ENCODE data around the gene DMXL2. TPM values are rescaled to one million over a fixed set of nuclear protein-coding genes. Genes with fewer than 3 reads are reported as not detected.
A peak's percentile ranks its signal among the peaks of the same experiment; 100 is the strongest.
"Not testable (repeated sequence)": the region's sequence is repeated elsewhere in the genome, so short reads cannot be mapped to it uniquely, and the experiment has no call there.

DMXL2 gene
- total and polyA plus RNA-seq, 2 donors = 18.9 to 34.8 TPM

- 96% methylated on average over 1 of the region's 1 CpG for WGBS
- no peak overlapping the region for H3K27ac ChIP-seq (ENCODE audit: low read depth in 1 of 2, low read length in 1 of 2)
Measured at GRCh38 chr15:51575775-51576174, 46.8 kb downstream of the DMXL2 start.

GRCh38 chr15:51573352-51573751 lies 49.2 kb downstream of the DMXL2 start:
- not testable (repeated sequence) for H3K4me3 ChIP-seq (ENCODE audit: low read length in 2 of 2); H3K4me1 ChIP-seq (ENCODE audit: control insufficient read depth in 2 of 2, insufficient read depth in 2 of 2, low read length in 2 of 2); DNase-seq (ENCODE audit: low read depth in 6 of 9, low spot score in 9 of 9); H3K27ac ChIP-seq (ENCODE audit: low read depth in 1 of 2, low read length in 1 of 2); H3K36me3 ChIP-seq (ENCODE audit: control insufficient read depth in 2 of 2, insufficient read depth in 2 of 2, low read length in 1 of 2); H3K9me3 ChIP-seq (ENCODE audit: control insufficient read depth in 2 of 2, insufficient read depth in 1 of 2, low read length in 1 of 2); H3K27me3 ChIP-seq (ENCODE audit: control insufficient read depth in 2 of 2, insufficient read depth in 1 of 2, low read length in 1 of 2)
- 94% methylated on average over 2 of the region's 2 CpGs for WGBS

More at GRCh38 chr15:51575775-51576174, 46.8 kb downstream of the DMXL2 start:
- no peak for DNase-seq (ENCODE audit: low read depth in 6 of 9, low spot score in 9 of 9)
- Histone ChIP-seq H3K27me3 (ENCODE audit: control insufficient read depth in 2 of 2, insufficient read depth in 1 of 2, low read length in 1 of 2) (no peaks in the 10 kb centered on the region), H3K9me3 (ENCODE audit: control insufficient read depth in 2 of 2, insufficient read depth in 1 of 2, low read length in 1 of 2) (no peaks in the 10 kb centered on the region), H3K36me3 (ENCODE audit: control insufficient read depth in 2 of 2, insufficient read depth in 2 of 2, low read length in 1 of 2) (no peaks in the 10 kb centered on the region), H3K4me1 (ENCODE audit: control insufficient read depth in 2 of 2, insufficient read depth in 2 of 2, low read length in 2 of 2) (no peaks in the 10 kb centered on the region), H3K4me3 (ENCODE audit: low read length in 2 of 2) (no peak overlapping the region)

GRCh38 chr15:51568939-51569784 lies 53.4 kb downstream of the DMXL2 start:
- H3K27ac ChIP-seq (ENCODE audit: low read depth in 1 of 2, low read length in 1 of 2); DNase-seq (ENCODE audit: low read depth in 6 of 9, low spot score in 9 of 9); H3K27me3 ChIP-seq (ENCODE audit: control insufficient read depth in 2 of 2, insufficient read depth in 1 of 2, low read length in 1 of 2); H3K9me3 ChIP-seq (ENCODE audit: control insufficient read depth in 2 of 2, insufficient read depth in 1 of 2, low read length in 1 of 2); H3K4me1 ChIP-seq (ENCODE audit: control insufficient read depth in 2 of 2, insufficient read depth in 2 of 2, low read length in 2 of 2); H3K36me3 ChIP-seq (ENCODE audit: control insufficient read depth in 2 of 2, insufficient read depth in 2 of 2, low read length in 1 of 2); H3K4me3 ChIP-seq (ENCODE audit: low read length in 2 of 2): not testable (repeated sequence)
- 95% methylated on average over 18 of the region's 18 CpGs for WGBS

- Histone ChIP-seq H3K36me3 (ENCODE audit: control insufficient read depth in 2 of 2, insufficient read depth in 2 of 2, low read length in 1 of 2) (peaks cover 0 to 4% of the 10 kb centered on the region in 2 donors), H3K4me1 (ENCODE audit: control insufficient read depth in 2 of 2, insufficient read depth in 2 of 2, low read length in 2 of 2) (no peaks in the 10 kb centered on the region), H3K9me3 (ENCODE audit: control insufficient read depth in 2 of 2, insufficient read depth in 1 of 2, low read length in 1 of 2) (no peaks in the 10 kb centered on the region), H3K27ac (ENCODE audit: low read depth in 1 of 2, low read length in 1 of 2) (no peak overlapping the region), H3K27me3 (ENCODE audit: control insufficient read depth in 2 of 2, insufficient read depth in 1 of 2, low read length in 1 of 2) (no peaks in the 10 kb centered on the region), H3K4me3 (ENCODE audit: low read length in 2 of 2) (no peak overlapping the region)
- no peak for DNase-seq (ENCODE audit: low read depth in 6 of 9, low spot score in 9 of 9)
- WGBS = 96% methylated on average over 5 of the region's 5 CpGs
Measured at GRCh38 chr15:51561271-51561670, 61.3 kb downstream of the DMXL2 start.

- H3K4me1 ChIP-seq (ENCODE audit: control insufficient read depth in 2 of 2, insufficient read depth in 2 of 2, low read length in 2 of 2) = no peaks in the 10 kb centered on the region
- no peak overlapping the region for H3K4me3 ChIP-seq (ENCODE audit: low read length in 2 of 2)
- DNase-seq (ENCODE audit: low read depth in 6 of 9, low spot score in 9 of 9) = no peak
- no peaks in the 10 kb centered on the region for H3K27me3 ChIP-seq (ENCODE audit: control insufficient read depth in 2 of 2, insufficient read depth in 1 of 2, low read length in 1 of 2)
- peaks cover 0 to 4% of the 10 kb centered on the region in 2 donors for H3K36me3 ChIP-seq (ENCODE audit: control insufficient read depth in 2 of 2, insufficient read depth in 2 of 2, low read length in 1 of 2)
- H3K27ac ChIP-seq (ENCODE audit: low read depth in 1 of 2, low read length in 1 of 2) = no peak overlapping the region
- 97% methylated on average over 3 of the region's 3 CpGs for WGBS
- H3K9me3 ChIP-seq (ENCODE audit: control insufficient read depth in 2 of 2, insufficient read depth in 1 of 2, low read length in 1 of 2) = no peaks in the 10 kb centered on the region
Measured at GRCh38 chr15:51558876-51559275, 63.7 kb downstream of the DMXL2 start.

GRCh38 chr15:51558411-51558810 lies 64.2 kb downstream of the DMXL2 start:
- H3K9me3 ChIP-seq (ENCODE audit: control insufficient read depth in 2 of 2, insufficient read depth in 1 of 2, low read length in 1 of 2) = no peaks in the 10 kb centered on the region
- H3K4me3 ChIP-seq (ENCODE audit: low read length in 2 of 2) = no peak overlapping the region
- no peak for DNase-seq (ENCODE audit: low read depth in 6 of 9, low spot score in 9 of 9)
- no peaks in the 10 kb centered on the region for H3K4me1 ChIP-seq (ENCODE audit: control insufficient read depth in 2 of 2, insufficient read depth in 2 of 2, low read length in 2 of 2)
- peaks cover 0 to 4% of the 10 kb centered on the region in 2 donors for H3K36me3 ChIP-seq (ENCODE audit: control insufficient read depth in 2 of 2, insufficient read depth in 2 of 2, low read length in 1 of 2)
- WGBS = 98% methylated on average over 3 of the region's 3 CpGs
- H3K27me3 ChIP-seq (ENCODE audit: control insufficient read depth in 2 of 2, insufficient read depth in 1 of 2, low read length in 1 of 2) = no peaks in the 10 kb centered on the region
- no peak overlapping the region for H3K27ac ChIP-seq (ENCODE audit: low read depth in 1 of 2, low read length in 1 of 2)

- no peaks in the 10 kb centered on the region for H3K4me1 ChIP-seq (ENCODE audit: control insufficient read depth in 2 of 2, insufficient read depth in 2 of 2, low read length in 2 of 2)
- no peak overlapping the region for H3K4me3 ChIP-seq (ENCODE audit: low read length in 2 of 2)
- no peak overlapping the region for H3K27ac ChIP-seq (ENCODE audit: low read depth in 1 of 2, low read length in 1 of 2)
- H3K36me3 ChIP-seq (ENCODE audit: control insufficient read depth in 2 of 2, insufficient read depth in 2 of 2, low read length in 1 of 2) = no peaks in the 10 kb centered on the region
- 72% methylated on average over 2 of the region's 2 CpGs for WGBS
- H3K9me3 ChIP-seq (ENCODE audit: control insufficient read depth in 2 of 2, insufficient read depth in 1 of 2, low read length in 1 of 2) = no peaks in the 10 kb centered on the region
- H3K27me3 ChIP-seq (ENCODE audit: control insufficient read depth in 2 of 2, insufficient read depth in 1 of 2, low read length in 1 of 2) = no peaks in the 10 kb centered on the region
- no peak for DNase-seq (ENCODE audit: low read depth in 6 of 9, low spot score in 9 of 9)
Measured at GRCh38 chr15:51550841-51551240, 71.7 kb downstream of the DMXL2 start.

GRCh38 chr15:51547656-51548055 lies 74.9 kb downstream of the DMXL2 start:
- 98% methylated on average over 2 of the region's 2 CpGs for WGBS
- H3K36me3 ChIP-seq (ENCODE audit: control insufficient read depth in 2 of 2, insufficient read depth in 2 of 2, low read length in 1 of 2) = peaks cover 0 to 4% of the 10 kb centered on the region in 2 donors
- H3K4me1 ChIP-seq (ENCODE audit: control insufficient read depth in 2 of 2, insufficient read depth in 2 of 2, low read length in 2 of 2) = no peaks in the 10 kb centered on the region
- no peak overlapping the region for H3K4me3 ChIP-seq (ENCODE audit: low read length in 2 of 2)
- no peaks in the 10 kb centered on the region for H3K9me3 ChIP-seq (ENCODE audit: control insufficient read depth in 2 of 2, insufficient read depth in 1 of 2, low read length in 1 of 2)
- H3K27ac ChIP-seq (ENCODE audit: low read depth in 1 of 2, low read length in 1 of 2) = no peak overlapping the region
- no peaks in the 10 kb centered on the region for H3K27me3 ChIP-seq (ENCODE audit: control insufficient read depth in 2 of 2, insufficient read depth in 1 of 2, low read length in 1 of 2)
- DNase-seq (ENCODE audit: low read depth in 6 of 9, low spot score in 9 of 9) = no peak

GRCh38 chr15:51536965-51537574 lies 85.5 kb downstream of the DMXL2 start:
- peak in 2 of 9 donors; percentile 0 to 2 for DNase-seq (ENCODE audit: low read depth in 6 of 9, low spot score in 9 of 9)

More at GRCh38 chr15:51536965-51537574, 85.5 kb downstream of the DMXL2 start:
- Histone ChIP-seq H3K4me1 (ENCODE audit: control insufficient read depth in 2 of 2, insufficient read depth in 2 of 2, low read length in 2 of 2) (no peaks in the 10 kb centered on the region), H3K36me3 (ENCODE audit: control insufficient read depth in 2 of 2, insufficient read depth in 2 of 2, low read length in 1 of 2) (no peaks in the 10 kb centered on the region), H3K27me3 (ENCODE audit: control insufficient read depth in 2 of 2, insufficient read depth in 1 of 2, low read length in 1 of 2) (no peaks in the 10 kb centered on the region), H3K4me3 (ENCODE audit: low read length in 2 of 2) (no peak overlapping the region), H3K9me3 (ENCODE audit: control insufficient read depth in 2 of 2, insufficient read depth in 1 of 2, low read length in 1 of 2) (no peaks in the 10 kb centered on the region), H3K27ac (ENCODE audit: low read depth in 1 of 2, low read length in 1 of 2) (no peak overlapping the region)
- whole genome bisulfite sequencing = 18% methylated on average over 1 of the region's 1 CpG

Data from thymus (tissue), 11 donors.